NCI-H2196 (cell line): ENCODE results near the gene THSD4.

Experiments used
- DNase-seq: peaks from one replicate; lab custom pipeline; 2025; ENCODE audit not compliant: unreplicated experiment; lab: John Stamatoyannopoulos, UW

The THSD4 gene

GRCh38 chr15:71220828-71221227 lies 105.6 kb downstream of the THSD4 start:
- DNase-seq = no peak

DNA sequence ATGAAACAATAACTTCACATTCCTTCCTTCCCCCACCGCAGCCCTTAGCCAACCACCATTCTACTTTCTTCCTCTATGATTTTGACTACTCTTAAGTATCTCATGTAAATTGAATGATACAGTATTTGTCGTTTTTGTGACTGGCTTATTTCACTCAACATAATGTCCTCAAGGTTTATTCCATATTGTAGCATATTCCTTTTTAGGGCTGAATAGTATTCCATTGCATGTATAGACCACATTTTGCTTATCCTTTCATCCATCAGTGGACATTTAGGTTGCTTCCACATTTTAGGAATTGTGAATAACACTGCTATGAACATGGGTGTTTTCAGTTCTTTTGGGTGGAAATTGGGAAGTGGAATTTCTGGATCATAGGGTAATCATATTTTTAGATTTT lies 106.1 kb downstream of the THSD4 start:
- DNase-seq = no peak

GRCh38 chr15:71223516-71223915 lies 108.2 kb downstream of the THSD4 start:
- DNase-seq = no peak

DNA sequence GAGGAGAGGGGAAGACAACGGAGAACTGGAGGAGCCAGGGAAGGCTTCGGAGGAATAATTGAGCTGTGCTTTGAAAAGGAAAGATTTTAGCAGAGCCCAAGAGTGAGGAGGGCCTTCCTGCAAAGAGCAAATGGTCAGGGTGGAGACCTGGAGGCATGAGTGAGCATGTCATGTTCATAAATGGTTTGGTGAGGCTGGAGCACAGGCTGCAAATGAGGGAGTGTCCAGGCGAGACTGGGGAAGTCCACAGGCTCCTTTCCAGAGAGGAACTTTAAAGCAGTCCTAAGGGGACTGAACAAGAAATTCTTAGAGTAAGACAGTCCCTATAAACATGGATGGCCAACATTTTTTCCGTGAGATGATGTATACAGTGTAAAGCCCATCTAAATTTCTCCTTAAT lies 108.8 kb downstream of the THSD4 start:
- no peak for DNase-seq

DNA sequence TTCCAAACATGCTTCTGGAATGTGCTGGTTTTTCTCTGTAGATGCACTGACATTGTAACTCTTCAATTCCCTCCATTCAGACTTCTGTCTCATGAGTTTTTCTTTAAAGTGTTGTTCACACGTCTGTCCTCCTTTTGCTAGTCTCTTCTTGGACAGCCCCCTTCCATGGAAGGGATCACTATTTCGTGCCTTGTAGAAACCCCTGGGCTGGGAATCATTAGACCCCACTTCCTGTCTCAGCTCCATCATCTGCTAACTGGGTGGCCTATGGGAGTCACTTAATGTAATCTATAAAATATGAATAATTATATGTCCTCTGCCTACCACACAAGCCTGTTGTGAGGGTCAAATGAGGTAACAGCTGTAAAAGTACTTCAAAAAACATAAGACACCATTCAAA lies 110.6 kb downstream of the THSD4 start:
- DNase-seq = no peak

DNA sequence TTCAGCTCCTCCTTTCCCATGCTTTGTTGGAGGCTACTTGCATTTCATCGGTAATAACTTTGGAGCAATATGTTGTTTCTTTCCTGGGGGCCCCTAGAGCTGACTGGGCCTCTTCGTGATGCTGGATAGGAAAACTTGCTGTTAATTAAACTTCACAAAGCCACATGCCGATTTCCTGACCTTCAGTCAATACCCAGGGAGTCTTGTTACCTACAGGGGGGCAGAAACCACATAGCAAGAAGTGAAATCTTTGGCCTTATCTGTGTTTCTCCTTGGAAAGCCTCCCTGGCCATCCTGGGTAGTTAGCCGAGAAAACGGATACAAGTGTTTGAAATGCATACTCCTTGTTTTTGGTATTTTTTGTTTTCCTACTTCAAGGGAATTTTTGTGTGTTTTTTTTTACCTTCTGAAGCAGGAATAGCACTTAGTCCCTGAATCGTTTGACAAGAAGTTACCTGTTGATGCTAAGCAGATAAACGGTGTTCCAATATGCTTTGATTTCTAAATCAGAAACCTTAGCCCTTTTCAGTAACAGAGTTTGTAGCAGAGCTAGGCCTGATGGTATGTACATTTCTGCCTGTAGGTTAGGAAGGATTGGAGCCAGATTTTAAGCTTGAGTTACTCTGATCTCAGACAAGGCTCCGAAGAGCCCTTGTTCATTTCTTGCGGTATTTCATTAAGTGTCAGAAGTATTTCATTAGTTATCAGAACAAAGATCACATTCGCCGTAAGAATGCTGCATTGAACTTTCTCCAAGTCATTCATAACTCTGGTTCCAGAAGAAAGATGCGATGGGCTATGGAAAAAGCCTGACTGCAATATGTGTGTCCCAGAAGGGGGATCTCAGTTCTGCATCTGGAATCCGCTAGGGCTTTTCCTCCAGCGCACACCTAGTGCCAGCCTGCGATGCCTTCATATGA lies 111.5 kb downstream of the THSD4 start:
- no peak for DNase-seq

DNA sequence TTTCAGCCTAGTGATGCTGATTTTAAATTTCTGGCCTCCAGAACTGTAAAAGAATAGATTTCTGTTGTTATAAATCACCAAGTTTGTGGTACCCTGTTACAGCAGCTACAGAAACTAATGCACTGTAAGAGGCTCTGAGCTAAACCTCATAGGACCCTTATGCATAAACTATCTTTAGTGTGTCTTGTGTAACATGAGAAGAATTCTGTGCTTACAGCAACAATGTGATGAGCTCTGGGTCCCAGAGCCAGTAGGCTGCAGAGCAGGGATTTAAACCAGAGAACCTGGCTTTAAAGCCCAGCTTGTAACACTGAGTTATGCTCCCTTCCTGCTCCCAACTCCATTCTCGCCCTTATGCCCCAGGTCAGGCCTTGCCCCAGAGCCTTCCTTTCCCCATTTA lies 113.1 kb downstream of the THSD4 start:
- no peak for DNase-seq

- no peak for DNase-seq
These were observed 115.0 kb downstream of the THSD4 start for GRCh38 chr15:71230303-71230702.

DNA sequence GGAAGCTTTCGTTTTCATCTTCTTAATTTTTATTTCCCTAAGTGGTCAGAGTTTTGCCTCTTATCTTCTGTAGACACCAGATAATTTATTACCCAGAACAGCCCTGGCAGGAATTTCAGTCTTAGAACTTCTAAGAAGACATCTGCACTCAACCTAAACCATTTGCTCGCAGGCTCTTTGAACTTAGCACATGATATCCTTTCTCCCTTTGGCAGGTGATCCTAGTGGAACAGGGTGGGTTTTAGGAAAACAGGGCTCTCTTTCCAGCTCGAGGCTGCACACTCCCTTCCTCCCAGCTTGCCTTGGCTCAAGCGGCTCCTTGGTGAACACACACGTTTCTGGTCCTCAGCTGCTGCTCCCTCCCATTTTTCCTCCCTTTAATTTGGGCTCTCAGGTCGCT lies 116.5 kb downstream of the THSD4 start:
- DNase-seq = no peak

- no peak for DNase-seq
These were observed 117.1 kb downstream of the THSD4 start for GRCh38 chr15:71232411-71232810.

DNA sequence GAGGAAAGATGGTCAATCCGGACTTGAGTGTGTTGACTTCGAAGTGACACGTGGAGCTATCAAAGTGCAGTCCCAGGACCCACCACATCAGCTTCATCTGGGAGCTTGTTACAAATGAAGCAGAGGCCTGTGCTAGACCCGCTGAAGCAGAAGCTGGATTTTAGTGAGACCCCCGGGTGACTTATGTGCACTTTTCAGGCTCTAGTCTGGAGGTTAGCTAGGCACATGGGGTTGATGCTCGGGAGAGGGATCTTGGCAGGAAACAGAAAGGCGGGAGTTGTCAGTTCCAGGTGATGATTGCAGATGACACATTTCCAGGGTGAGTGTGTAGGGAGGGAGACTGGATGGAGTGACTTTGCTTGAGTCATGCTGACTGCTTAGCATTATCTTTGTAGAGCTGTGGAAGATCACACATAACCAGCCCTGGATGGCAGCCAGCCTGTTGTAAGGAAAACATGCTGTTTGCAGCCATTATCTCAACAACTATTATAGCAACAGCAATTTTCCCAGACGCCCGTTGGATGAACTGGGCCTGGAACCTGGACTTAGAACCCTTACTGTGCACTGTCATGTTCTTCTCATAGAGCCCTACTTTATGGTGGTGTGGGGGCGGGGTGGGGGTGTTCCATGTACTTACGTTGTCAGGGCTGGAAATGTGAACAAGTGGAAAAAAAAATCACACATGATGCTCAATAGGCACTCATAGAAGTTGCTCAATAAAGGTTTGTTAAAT lies 122.4 kb downstream of the THSD4 start:
- DNase-seq = no peak

- no peak for DNase-seq
These were observed 123.7 kb downstream of the THSD4 start for GRCh38 chr15:71238926-71239325.

- no peak for DNase-seq
These were observed 124.5 kb downstream of the THSD4 start for GRCh38 chr15:71239592-71240364.

DNA sequence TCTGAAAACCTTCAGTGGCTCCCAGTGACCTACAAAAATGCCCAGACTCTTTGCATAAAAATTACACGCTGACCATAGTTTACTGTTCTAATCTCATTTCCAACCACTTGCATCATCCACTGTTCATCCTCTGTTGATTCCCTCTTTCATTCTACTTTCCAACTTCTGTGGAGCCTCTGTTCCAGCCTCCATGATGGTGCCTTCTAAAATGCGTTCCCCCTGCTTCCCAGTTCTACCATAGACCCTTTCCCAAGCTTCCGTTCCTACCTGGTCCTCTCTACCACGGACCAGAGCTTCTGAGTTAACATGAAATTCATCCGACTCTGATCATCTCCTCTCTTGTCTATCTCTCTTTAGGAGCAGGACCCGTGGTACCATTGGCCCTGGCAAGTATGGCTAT lies 127.0 kb downstream of the THSD4 start:
- no peak for DNase-seq

- no peak for DNase-seq
These were observed 129.0 kb downstream of the THSD4 start for GRCh38 chr15:71244250-71244649.

- no peak for DNase-seq
These were observed 130.3 kb downstream of the THSD4 start for GRCh38 chr15:71245588-71245987.

DNA sequence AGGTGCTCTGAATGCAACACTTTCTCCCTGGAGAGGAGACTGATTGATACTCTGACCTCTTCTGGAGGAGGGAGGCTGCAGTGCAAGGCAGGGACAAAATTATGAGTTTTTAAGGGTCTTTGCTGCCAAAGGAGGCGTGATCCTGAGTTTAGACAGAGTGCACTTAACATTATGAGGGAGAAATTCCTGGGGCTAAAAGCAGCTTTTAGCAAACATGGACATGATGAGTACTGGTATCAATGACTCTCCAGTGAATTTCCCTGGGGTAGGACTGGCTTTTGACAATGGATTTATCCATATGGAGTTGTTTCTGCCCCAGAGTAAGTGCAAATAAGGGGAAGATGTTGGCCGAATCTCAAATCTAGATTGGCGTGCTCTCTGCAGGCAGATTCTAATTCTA lies 133.1 kb downstream of the THSD4 start:
- no peak for DNase-seq

DNA sequence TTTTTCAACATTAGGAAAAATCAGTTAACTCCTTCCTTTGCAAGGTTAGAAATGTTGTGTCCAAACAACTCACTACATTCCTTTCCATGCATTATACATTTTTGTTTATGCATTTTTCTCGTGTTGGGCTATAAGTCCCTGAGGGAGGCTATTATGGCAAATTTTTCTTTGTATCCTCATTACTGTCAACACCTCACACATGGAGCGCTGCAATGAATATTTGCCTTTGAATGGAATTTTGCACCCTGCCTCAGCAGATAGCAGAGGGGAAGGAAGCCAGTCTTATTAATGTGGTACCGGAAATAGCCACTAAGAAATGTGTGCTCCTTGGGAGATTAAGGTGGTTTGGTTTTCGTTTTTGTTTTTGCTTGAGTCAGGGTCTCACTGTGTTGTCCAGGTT lies 134.7 kb downstream of the THSD4 start:
- DNase-seq = no peak

DNA sequence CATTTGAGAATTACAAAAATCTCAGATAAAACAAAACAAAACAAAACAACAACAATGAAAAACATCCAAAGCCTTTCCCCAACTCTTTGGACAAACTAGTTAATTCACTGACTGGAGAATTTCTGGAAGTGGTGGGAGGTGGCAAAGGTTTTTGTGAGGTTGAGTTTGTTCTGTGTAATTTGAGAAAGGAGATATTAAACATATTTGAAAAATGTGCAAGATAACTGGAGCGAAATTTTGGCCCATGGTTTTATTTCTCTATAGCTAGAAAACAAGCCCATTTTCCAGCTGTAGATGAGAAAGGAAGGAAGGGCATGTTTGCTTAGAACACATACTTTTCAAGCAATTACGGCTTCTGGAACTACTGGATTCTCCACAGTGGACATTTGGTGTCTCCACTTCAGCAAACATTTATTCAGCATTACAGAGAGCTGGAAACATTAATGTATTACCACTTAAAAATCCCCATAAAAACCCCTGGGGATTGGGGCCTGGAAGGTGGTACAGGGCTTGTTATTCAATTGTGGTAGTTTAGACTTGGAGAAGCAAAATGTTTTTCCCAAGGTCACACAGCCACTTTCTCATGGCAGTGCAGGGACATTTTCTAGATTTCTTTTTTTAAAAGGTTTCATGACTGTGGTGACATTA lies 135.8 kb downstream of the THSD4 start:
- no peak for DNase-seq

DNA sequence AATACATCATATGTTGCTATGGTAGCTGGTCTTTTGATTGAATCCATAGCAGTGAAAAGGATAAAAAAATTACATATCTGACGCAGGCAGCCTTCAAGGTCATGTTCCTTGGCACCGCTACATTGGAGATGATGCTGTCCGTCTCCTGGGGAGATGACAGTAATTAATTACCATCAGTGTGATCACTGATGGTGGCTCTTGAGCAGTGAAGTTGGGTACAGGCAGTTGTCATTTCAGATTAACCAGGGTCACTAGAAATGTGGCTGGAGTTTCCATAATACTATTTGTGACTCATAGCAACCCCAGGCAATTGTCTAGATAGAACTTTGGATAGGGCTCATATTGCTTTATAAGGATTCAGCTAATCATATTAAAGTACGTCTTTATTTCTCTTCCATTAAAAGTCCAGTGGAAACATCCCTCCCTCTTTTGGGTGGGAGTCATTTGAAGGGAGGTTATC lies 136.3 kb downstream of the THSD4 start:
- no peak for DNase-seq
